H1 (cell line): ENCODE data around the gene CACNB1. TPM values are rescaled to one million over a fixed set of nuclear protein-coding genes. Genes with fewer than 3 reads are reported as not detected.

Experiments
- BRCA1 ChIP-seq: IDR thresholded peaks from 2 replicates; pipeline ENCODE4 v1.6.1; 2012; ENCODE audit warnings: low read depth, low read length, improper control_type of control experiment
- CBX5 ChIP-seq: fragments of 300-800, 300-1000 bp; sonication (generic); IDR thresholded peaks from 2 replicates; pipeline ENCODE4 v1.7.1; 2016; ENCODE audit warnings: antibody characterized with exemption, low read length, low read depth
- CHD1 ChIP-seq: IDR thresholded peaks from 2 replicates; pipeline ENCODE4 v1.6.1; 2012; ENCODE audit warnings: low read depth, low read length, improper control_type of control experiment
- HDAC2 ChIP-seq, 2 experiments: fragments of 300-600 bp in 1 of 2; sonication (generic) in 1 of 2; IDR thresholded peaks; 2 replicates each; pipeline ENCODE4 v1.6.1; 2011 to 2012; ENCODE audit warnings: low read depth in 2 of 2, low read length in 2 of 2, mild to moderate bottlenecking in 2 of 2, moderate library complexity in 2 of 2, borderline replicate concordance in 1 of 2, inconsistent platforms in 1 of 2
- MAFK ChIP-seq: IDR thresholded peaks from 2 replicates; pipeline ENCODE4 v1.6.1; 2012; ENCODE audit warnings: low read depth, mild to moderate bottlenecking, improper control_type of control experiment, low read length
- SUZ12 ChIP-seq: fragments of 200-600 bp; sonication (generic); IDR thresholded peaks from 2 replicates; pipeline ENCODE4 v1.6.1; 2012; ENCODE audit warnings: mild to moderate bottlenecking, inconsistent platforms, low read length, moderate library complexity, mixed read lengths
- polyA plus RNA-seq, 7 experiments: library from polyadenylated mRNA; depleted of rRNA in 3 of 7; stranded (reverse) in 5 of 7; unstranded in 2 of 7; fragments of >200 nt in 5 of 7; fragments of 200-250 nt in 2 of 7; gene quantifications; 1 replicate in 5 of 7; 2 replicates in 1 of 7; 4 replicates in 1 of 7; pipeline versions ENCODE4 v1.2.1 to v1.2.3, GENCODE V29; 2011 to 2013; ENCODE audit warnings: missing spikeins in 2 of 7, mixed read lengths in 2 of 7
- total RNA-seq: library from RNA; stranded (reverse); fragmentation: NEBNext Ultra II Directional; extraction: Animal tissue kit (Norgen Biotek cat#: 25700); gene quantifications from 2 replicates; pipeline ENCODE4 v1.2.1, GENCODE V29; 2021
- TF ChIP-seq, protein P1 (sequence below): fragments of 300-600 bp; sonication (generic); IDR thresholded peaks from 2 replicates; pipeline ENCODE4 v1.7.1; 2012; ENCODE audit warnings: low read length, moderate library complexity, mild to moderate bottlenecking, inconsistent platforms; ENCODE audit not compliant: insufficient replicate concordance
- TF ChIP-seq, protein P2 (sequence below): IDR thresholded peaks from 2 replicates; pipeline ENCODE4 v1.6.1; 2012; ENCODE audit warnings: inconsistent platforms
- TF ChIP-seq, protein P3 (sequence below): IDR thresholded peaks from 2 replicates; pipeline ENCODE4 v1.6.1; 2011; ENCODE audit warnings: low read depth, mild to moderate bottlenecking, low read length; ENCODE audit not compliant: insufficient read depth

Gene CACNB1
- total and polyA plus RNA-seq, 2 of the 8 experiments (the other 6 are each of a cell fraction or from before 2014, with no cell fraction given), result 7.2 to 17.8 TPM

- TF ChIP-seq, protein P1, sequence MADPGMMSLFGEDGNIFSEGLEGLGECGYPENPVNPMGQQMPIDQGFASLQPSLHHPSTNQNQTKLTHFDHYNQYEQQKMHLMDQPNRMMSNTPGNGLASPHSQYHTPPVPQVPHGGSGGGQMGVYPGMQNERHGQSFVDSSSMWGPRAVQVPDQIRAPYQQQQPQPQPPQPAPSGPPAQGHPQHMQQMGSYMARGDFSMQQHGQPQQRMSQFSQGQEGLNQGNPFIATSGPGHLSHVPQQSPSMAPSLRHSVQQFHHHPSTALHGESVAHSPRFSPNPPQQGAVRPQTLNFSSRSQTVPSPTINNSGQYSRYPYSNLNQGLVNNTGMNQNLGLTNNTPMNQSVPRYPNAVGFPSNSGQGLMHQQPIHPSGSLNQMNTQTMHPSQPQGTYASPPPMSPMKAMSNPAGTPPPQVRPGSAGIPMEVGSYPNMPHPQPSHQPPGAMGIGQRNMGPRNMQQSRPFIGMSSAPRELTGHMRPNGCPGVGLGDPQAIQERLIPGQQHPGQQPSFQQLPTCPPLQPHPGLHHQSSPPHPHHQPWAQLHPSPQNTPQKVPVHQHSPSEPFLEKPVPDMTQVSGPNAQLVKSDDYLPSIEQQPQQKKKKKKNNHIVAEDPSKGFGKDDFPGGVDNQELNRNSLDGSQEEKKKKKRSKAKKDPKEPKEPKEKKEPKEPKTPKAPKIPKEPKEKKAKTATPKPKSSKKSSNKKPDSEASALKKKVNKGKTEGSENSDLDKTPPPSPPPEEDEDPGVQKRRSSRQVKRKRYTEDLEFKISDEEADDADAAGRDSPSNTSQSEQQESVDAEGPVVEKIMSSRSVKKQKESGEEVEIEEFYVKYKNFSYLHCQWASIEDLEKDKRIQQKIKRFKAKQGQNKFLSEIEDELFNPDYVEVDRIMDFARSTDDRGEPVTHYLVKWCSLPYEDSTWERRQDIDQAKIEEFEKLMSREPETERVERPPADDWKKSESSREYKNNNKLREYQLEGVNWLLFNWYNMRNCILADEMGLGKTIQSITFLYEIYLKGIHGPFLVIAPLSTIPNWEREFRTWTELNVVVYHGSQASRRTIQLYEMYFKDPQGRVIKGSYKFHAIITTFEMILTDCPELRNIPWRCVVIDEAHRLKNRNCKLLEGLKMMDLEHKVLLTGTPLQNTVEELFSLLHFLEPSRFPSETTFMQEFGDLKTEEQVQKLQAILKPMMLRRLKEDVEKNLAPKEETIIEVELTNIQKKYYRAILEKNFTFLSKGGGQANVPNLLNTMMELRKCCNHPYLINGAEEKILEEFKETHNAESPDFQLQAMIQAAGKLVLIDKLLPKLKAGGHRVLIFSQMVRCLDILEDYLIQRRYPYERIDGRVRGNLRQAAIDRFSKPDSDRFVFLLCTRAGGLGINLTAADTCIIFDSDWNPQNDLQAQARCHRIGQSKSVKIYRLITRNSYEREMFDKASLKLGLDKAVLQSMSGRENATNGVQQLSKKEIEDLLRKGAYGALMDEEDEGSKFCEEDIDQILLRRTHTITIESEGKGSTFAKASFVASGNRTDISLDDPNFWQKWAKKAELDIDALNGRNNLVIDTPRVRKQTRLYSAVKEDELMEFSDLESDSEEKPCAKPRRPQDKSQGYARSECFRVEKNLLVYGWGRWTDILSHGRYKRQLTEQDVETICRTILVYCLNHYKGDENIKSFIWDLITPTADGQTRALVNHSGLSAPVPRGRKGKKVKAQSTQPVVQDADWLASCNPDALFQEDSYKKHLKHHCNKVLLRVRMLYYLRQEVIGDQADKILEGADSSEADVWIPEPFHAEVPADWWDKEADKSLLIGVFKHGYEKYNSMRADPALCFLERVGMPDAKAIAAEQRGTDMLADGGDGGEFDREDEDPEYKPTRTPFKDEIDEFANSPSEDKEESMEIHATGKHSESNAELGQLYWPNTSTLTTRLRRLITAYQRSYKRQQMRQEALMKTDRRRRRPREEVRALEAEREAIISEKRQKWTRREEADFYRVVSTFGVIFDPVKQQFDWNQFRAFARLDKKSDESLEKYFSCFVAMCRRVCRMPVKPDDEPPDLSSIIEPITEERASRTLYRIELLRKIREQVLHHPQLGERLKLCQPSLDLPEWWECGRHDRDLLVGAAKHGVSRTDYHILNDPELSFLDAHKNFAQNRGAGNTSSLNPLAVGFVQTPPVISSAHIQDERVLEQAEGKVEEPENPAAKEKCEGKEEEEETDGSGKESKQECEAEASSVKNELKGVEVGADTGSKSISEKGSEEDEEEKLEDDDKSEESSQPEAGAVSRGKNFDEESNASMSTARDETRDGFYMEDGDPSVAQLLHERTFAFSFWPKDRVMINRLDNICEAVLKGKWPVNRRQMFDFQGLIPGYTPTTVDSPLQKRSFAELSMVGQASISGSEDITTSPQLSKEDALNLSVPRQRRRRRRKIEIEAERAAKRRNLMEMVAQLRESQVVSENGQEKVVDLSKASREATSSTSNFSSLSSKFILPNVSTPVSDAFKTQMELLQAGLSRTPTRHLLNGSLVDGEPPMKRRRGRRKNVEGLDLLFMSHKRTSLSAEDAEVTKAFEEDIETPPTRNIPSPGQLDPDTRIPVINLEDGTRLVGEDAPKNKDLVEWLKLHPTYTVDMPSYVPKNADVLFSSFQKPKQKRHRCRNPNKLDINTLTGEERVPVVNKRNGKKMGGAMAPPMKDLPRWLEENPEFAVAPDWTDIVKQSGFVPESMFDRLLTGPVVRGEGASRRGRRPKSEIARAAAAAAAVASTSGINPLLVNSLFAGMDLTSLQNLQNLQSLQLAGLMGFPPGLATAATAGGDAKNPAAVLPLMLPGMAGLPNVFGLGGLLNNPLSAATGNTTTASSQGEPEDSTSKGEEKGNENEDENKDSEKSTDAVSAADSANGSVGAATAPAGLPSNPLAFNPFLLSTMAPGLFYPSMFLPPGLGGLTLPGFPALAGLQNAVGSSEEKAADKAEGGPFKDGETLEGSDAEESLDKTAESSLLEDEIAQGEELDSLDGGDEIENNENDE, result no peak
- TF ChIP-seq CBX5 (no peak), MAFK (no peak), HDAC2 (IDR thresholded peaks at IDR 0.05; ENCODE audit: borderline replicate concordance in 1 of 2, low read depth in 2 of 2, low read length in 2 of 2) (no peak), SUZ12 (no peak), CHD1 (no peak), BRCA1 (no peak)
- TF ChIP-seq, protein P2, sequence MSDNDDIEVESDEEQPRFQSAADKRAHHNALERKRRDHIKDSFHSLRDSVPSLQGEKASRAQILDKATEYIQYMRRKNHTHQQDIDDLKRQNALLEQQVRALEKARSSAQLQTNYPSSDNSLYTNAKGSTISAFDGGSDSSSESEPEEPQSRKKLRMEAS, result no peak
- TF ChIP-seq, protein P3, sequence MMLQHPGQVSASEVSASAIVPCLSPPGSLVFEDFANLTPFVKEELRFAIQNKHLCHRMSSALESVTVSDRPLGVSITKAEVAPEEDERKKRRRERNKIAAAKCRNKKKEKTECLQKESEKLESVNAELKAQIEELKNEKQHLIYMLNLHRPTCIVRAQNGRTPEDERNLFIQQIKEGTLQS, result no peak
Observed at GRCh38 chr17:39209317-39210092, 12.0 kb upstream of the CACNB1 start (continued).
